Lung (tissue), 12 donors: ENCODE results near the gene HIF3A. TPM values are rescaled to one million over a fixed set of nuclear protein-coding genes. Genes with fewer than 3 reads are reported as not detected.
"Not testable (repeated sequence)": the region's sequence is repeated elsewhere in the genome, so short reads cannot be mapped to it uniquely, and the experiment has no call there.

Source experiments
- ATAC-seq: fragments of 200-7000 bp; cut with Tn5 transposase; one replicate; pipeline ENCODE4 v1.9.1; 2020; ENCODE audit warnings: moderate number of reproducible peaks; ENCODE audit not compliant: insufficient read depth, low FRiP score
- DNase-seq, 3 donors: peaks; one replicate each; pipeline ENCODE4 v3.0.0-alpha.2; 2013 to 2017
- H3K27ac ChIP-seq, 2 donors: one replicate each; pipeline ENCODE4 v1.5.1; 2013; ENCODE audit warnings: mild to moderate bottlenecking in 2 of 2, moderate library complexity in 2 of 2, control low read depth in 1 of 2, inconsistent platforms in 1 of 2, low read depth in 1 of 2, low read length in 1 of 2
- H3K27me3 ChIP-seq, 3 donors: one replicate each; pipeline ENCODE4 v1.5.1; 2013; ENCODE audit warnings: low read length in 2 of 3; ENCODE audit not compliant: control insufficient read depth in 3 of 3, insufficient read depth in 3 of 3
- H3K36me3 ChIP-seq, 4 donors: one replicate each; pipeline ENCODE4 v1.5.1; 2013; ENCODE audit warnings: low read length in 4 of 4, mild to moderate bottlenecking in 1 of 4, moderate library complexity in 1 of 4; ENCODE audit not compliant: control insufficient read depth in 4 of 4, insufficient read depth in 4 of 4
- H3K4me1 ChIP-seq, 5 donors: one replicate each; pipeline ENCODE4 v1.5.1; 2013; ENCODE audit warnings: low read length in 5 of 5, mild to moderate bottlenecking in 2 of 5, moderate library complexity in 1 of 5; ENCODE audit not compliant: control insufficient read depth in 5 of 5, insufficient read depth in 5 of 5
- H3K4me3 ChIP-seq: one replicate; pipeline ENCODE4 v1.5.1; 2013; ENCODE audit warnings: mild to moderate bottlenecking, control low read depth, moderate library complexity
- H3K9ac ChIP-seq, 2 donors: one replicate each; pipeline ENCODE4 v1.5.1; 2013; ENCODE audit warnings: low read length in 2 of 2, control low read depth in 1 of 2; ENCODE audit not compliant: insufficient read depth in 1 of 2
- H3K9me3 ChIP-seq, 4 donors: one replicate each; pipeline ENCODE4 v1.5.1; 2013; ENCODE audit warnings: low read length in 3 of 4, mild to moderate bottlenecking in 1 of 4, moderate library complexity in 1 of 4; ENCODE audit not compliant: control insufficient read depth in 4 of 4, insufficient read depth in 3 of 4
- CTCF ChIP-seq: IDR thresholded peaks from 2 replicates; pipeline ENCODE4 v1.5.1; 2012; ENCODE audit warnings: mild to moderate bottlenecking; ENCODE audit errors: control extremely low read depth, extremely low read depth
- WGBS, 2 donors: extraction: QIAGEN DNeasy Blood & Tissue Kit; methylation state at CpG; one replicate each; pipeline ENCODE4 v1.1.7; 2013; 5-methylcytosine and 5-hydroxymethylcytosine counted together
- polyA plus RNA-seq, 2 donors: library from polyadenylated mRNA; stranded (reverse); fragments of 200-250 nt; gene quantifications; one replicate each; pipeline ENCODE4 v1.2.1, GENCODE V29; 2013
- total RNA-seq, 2 donors: library from RNA; depleted of rRNA in 1 of 2; stranded (reverse); fragments of >200 nt in 1 of 2; gene quantifications; one replicate each; pipeline ENCODE4 v1.2.1, GENCODE V29; 2014 to 2021
- donor health status: control.
- donor health status: control.
- donor health status: Bipolar disorder and iron deficiency.
- donor health status: healthy.
- donor health status: DM: yes; HTN: yes; CAD: no.

HIF3A gene
- total and polyA plus RNA-seq, 4 donors: 24.1 to 315 (median 63.4) TPM

DNA sequence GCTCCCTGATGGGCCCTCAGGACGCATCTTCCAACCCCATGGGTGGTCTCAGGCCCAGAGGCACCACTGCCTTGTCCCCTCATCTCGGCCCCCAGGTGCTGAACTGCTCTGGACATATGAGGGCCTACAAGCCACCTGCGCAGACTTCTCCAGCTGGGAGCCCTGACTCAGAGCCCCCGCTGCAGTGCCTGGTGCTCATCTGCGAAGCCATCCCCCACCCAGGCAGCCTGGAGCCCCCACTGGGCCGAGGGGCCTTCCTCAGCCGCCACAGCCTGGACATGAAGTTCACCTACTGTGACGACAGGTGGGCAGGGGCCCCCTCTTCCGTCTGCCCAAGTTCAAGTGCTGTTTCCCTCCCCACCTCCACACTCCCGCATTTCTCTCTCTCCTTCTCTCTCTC lies 12.2 kb downstream of the HIF3A start:
- Histone ChIP-seq H3K9me3 (no peaks in the 10 kb centered on the region), H3K27ac (no peak overlapping the region), H3K4me3 (no peak overlapping the region), H3K27me3 (no peaks in the 10 kb centered on the region), H3K36me3 (peaks cover 22 to 53% (median 41%) of the 10 kb centered on the region in 4 donors), H3K4me1 (peaks cover 0 to 5% (median 0%) of the 10 kb centered on the region in 5 donors), H3K9ac (no peak overlapping the region)
- 82 to 85% methylated on average over 10 of the region's 10 CpGs for WGBS, 2 donors
- no peak for TF ChIP-seq CTCF
- DNase-seq: no peak
- no peak for ATAC-seq

GRCh38 chr19:46311444-46311843 lies 14.6 kb downstream of the HIF3A start:
- Histone ChIP-seq H3K4me1 (peaks cover 0 to 5% (median 0%) of the 10 kb centered on the region in 5 donors), H3K4me3 (no peak overlapping the region), H3K9ac (no peak overlapping the region), H3K9me3 (no peaks in the 10 kb centered on the region), H3K27ac (no peak overlapping the region), H3K36me3 (peaks cover 24 to 37% (median 31%) of the 10 kb centered on the region in 4 donors), H3K27me3 (no peaks in the 10 kb centered on the region)
- ATAC-seq (no peak), DNase-seq (no peak)
- no peak for TF ChIP-seq CTCF
- 94 to 95% methylated on average over 5 of the region's 5 CpGs for WGBS, 2 donors

DNA sequence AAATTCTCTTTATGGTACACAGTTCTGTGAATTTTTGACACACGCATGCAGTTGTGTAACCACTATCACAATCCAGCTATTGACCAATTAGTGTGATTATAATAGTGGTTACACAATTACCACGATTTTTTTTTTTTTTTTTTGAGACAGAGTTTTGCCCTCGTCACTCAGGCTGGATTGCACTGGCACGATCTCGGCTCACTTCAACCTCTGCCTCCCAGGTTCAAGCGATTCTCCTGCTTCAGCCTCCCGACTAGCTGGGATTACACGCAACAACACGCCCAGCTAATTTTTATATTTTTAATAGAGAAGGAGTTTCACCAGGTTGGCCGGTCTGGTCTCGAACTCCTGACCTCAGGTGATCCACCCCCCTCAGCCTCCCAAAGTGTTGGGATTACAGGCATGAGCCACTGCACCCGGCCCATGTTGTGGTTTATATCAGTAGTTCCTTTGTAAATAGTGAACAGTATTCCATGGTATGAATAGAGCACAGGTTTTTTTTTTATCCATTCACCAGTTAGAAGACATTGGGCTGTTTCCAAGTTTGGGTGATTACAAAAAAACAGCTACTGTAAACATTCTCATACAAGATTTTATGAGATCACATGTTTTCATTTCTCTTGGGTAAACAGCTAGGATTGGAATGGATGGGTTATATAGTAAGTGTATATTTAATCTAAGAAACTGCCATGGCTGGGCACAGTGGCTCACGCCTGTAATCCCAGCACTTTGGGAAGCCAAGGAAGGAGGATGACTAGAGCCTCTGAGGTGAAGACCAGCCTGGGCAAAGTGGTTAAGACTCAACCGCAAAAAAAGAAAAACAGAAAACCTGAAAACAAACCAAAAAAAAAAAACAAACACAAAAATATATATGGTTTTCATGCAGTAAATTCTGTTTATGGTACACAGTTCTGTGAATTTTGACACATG lies 17.0 kb downstream of the HIF3A start:
- not testable (repeated sequence) for H3K27ac ChIP-seq, ATAC-seq, H3K27me3 ChIP-seq, H3K9ac ChIP-seq, H3K4me3 ChIP-seq, H3K9me3 ChIP-seq, H3K4me1 ChIP-seq
- WGBS, 2 donors: 71 to 77% methylated on average over 14 of the region's 14 CpGs
- H3K36me3 ChIP-seq: peaks cover 16 to 32% (median 24%) of the 10 kb centered on the region in 4 donors
- DNase-seq: peak in 2 of 3 donors; percentile 88 to 91

DNA sequence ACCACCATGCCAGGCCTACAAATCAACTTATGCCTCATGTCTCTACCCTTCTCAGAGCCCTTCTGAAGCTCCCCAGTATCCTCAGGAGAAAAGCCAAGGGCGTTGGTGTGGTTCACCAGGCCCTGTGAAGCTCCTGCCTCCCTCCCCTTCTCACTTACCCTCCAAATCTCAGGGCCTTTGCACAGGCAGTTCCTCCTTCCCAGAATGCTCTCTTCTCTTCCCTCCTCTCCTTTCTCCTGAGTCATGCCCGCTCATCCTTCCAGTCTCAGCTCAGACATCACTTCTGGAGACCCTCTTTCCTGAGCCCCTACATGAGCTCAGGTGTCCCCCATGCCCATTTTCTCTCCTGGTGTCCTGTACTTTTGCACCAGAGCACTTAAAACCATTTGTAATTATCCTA lies 20.5 kb downstream of the HIF3A start:
- Histone ChIP-seq H3K4me1 (peaks cover 0 to 5% (median 0%) of the 10 kb centered on the region in 5 donors), H3K9me3 (no peaks in the 10 kb centered on the region), H3K4me3 (no peak overlapping the region), H3K36me3 (peaks cover 17 to 39% (median 22%) of the 10 kb centered on the region in 4 donors), H3K27me3 (no peaks in the 10 kb centered on the region), H3K9ac (no peak overlapping the region), H3K27ac (no peak overlapping the region)
- no peak for TF ChIP-seq CTCF
- WGBS, 2 donors: 77 to 84% methylated on average over 2 of the region's 2 CpGs
- ATAC-seq: no peak
- DNase-seq: no peak
